MM.1S (cell line): ENCODE data around the gene EIF2B4.

Source experiments
- DNase-seq: peaks from one replicate; pipeline ENCODE4 v3.0.0-alpha.2; 2015
- H2AFZ ChIP-seq: fragments of 300-600 bp; sonication (generic); 2 replicates; pipeline ENCODE4 v1.6.0; 2016; ENCODE audit warnings: antibody characterized with exemption, low read length
- H3F3A ChIP-seq: fragments of 300-600 bp; sonication (generic); 2 replicates; pipeline ENCODE4 v1.6.1; 2016; ENCODE audit warnings: mild to moderate bottlenecking, antibody characterized with exemption, low read length, moderate library complexity, mixed read lengths; ENCODE audit not compliant: insufficient read depth
- H3K27ac ChIP-seq: fragments of 300-600 bp; sonication (generic); 2 replicates; pipeline ENCODE4 v1.5.1; 2016; ENCODE audit warnings: mild to moderate bottlenecking, low read length
- H3K27me3 ChIP-seq: fragments of 300-600 bp; sonication (generic); replicated peaks from 2 replicates; pipeline ENCODE4 v1.6.0; 2016; ENCODE audit warnings: low read length; ENCODE audit not compliant: insufficient read depth
- H3K36me3 ChIP-seq: fragments of 300-600 bp; sonication (generic); replicated peaks from 2 replicates; pipeline ENCODE4 v1.6.1; 2016; ENCODE audit warnings: mild to moderate bottlenecking, low read length, mixed read lengths; ENCODE audit not compliant: insufficient read depth
- H3K4me1 ChIP-seq: fragments of 300-600 bp; sonication (generic); 2 replicates; pipeline ENCODE4 v1.6.1; 2016; ENCODE audit warnings: low read length, mixed read lengths
- H3K4me2 ChIP-seq: fragments of 300-600 bp; sonication (generic); 2 replicates; pipeline ENCODE4 v1.6.0; 2016; ENCODE audit warnings: low read depth, low read length
- H3K4me3 ChIP-seq: fragments of 300-600 bp; sonication (generic); 2 replicates; pipeline ENCODE4 v1.5.1; 2016; ENCODE audit warnings: low read length, mixed read lengths
- H3K79me2 ChIP-seq: fragments of 300-600 bp; sonication (generic); 2 replicates; pipeline ENCODE4 v1.6.1; 2016; ENCODE audit warnings: mixed run types, low read length, mixed read lengths
- H3K9ac ChIP-seq: fragments of 300-600 bp; sonication (generic); 2 replicates; pipeline ENCODE4 v1.6.1; 2016; ENCODE audit warnings: low read length, mixed read lengths
- H3K9me2 ChIP-seq: fragments of 300-600 bp; sonication (generic); replicated peaks from 2 replicates; pipeline ENCODE4 v1.6.1; 2016; ENCODE audit warnings: mild to moderate bottlenecking, low read length, mixed read lengths; ENCODE audit not compliant: insufficient read depth
- H3K9me3 ChIP-seq: fragments of 300-600 bp; sonication (generic); replicated peaks from 2 replicates; pipeline ENCODE4 v1.6.1; 2016; ENCODE audit warnings: mild to moderate bottlenecking, low read length, mixed read lengths; ENCODE audit not compliant: insufficient read depth
- H4K20me1 ChIP-seq: fragments of 300-600 bp; sonication (generic); 2 replicates; pipeline ENCODE4 v1.6.1; 2016; ENCODE audit warnings: mild to moderate bottlenecking, low read length, moderate library complexity, mixed read lengths; ENCODE audit not compliant: insufficient read depth
- EZH2 ChIP-seq: fragments of 300-600 bp; sonication (generic); optimal IDR thresholded peaks from 2 replicates; pipeline ENCODE3; 2017; ENCODE audit warnings: low read depth, mild to moderate bottlenecking, antibody characterized with exemption, low read length, mixed read lengths
- EZH2phosphoT487 ChIP-seq: fragments of 300-600 bp; sonication (generic); IDR thresholded peaks from 2 replicates; pipeline ENCODE4 v1.6.1; 2018; ENCODE audit warnings: antibody characterized with exemption, low read length
- TF ChIP-seq, protein P1 (sequence below): fragments of 300-600 bp; sonication (generic); IDR thresholded peaks from 2 replicates; pipeline ENCODE4 v1.5.1; 2016; ENCODE audit warnings: antibody characterized with exemption, low read length, mixed read lengths

Gene EIF2B4

GRCh38 chr2:27379836-27380625 is 9.9 kb upstream of the EIF2B4 start:
- peak overlapping the region; percentile 76 for H3K9ac ChIP-seq
- H3K4me3 ChIP-seq, result peak overlapping the region; percentile 93
- peak overlapping the region; percentile 74 for H2AFZ ChIP-seq
- peak overlapping the region; percentile 74 for H3K4me2 ChIP-seq
- no peaks in the 10 kb centered on the region for H3K9me3 ChIP-seq
- H3K4me1 ChIP-seq, result no peaks in the 10 kb centered on the region
- peaks cover 29% of the 10 kb centered on the region for H3F3A ChIP-seq
- peaks cover 27% of the 10 kb centered on the region for H3K79me2 ChIP-seq
- no peaks in the 10 kb centered on the region for H3K9me2 ChIP-seq
- TF ChIP-seq EZH2phosphoT487 (no peak), EZH2 (no peak)
- TF ChIP-seq, protein P1, sequence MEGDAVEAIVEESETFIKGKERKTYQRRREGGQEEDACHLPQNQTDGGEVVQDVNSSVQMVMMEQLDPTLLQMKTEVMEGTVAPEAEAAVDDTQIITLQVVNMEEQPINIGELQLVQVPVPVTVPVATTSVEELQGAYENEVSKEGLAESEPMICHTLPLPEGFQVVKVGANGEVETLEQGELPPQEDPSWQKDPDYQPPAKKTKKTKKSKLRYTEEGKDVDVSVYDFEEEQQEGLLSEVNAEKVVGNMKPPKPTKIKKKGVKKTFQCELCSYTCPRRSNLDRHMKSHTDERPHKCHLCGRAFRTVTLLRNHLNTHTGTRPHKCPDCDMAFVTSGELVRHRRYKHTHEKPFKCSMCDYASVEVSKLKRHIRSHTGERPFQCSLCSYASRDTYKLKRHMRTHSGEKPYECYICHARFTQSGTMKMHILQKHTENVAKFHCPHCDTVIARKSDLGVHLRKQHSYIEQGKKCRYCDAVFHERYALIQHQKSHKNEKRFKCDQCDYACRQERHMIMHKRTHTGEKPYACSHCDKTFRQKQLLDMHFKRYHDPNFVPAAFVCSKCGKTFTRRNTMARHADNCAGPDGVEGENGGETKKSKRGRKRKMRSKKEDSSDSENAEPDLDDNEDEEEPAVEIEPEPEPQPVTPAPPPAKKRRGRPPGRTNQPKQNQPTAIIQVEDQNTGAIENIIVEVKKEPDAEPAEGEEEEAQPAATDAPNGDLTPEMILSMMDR, result no peak
- H3K36me3 ChIP-seq, result peaks cover 3% of the 10 kb centered on the region
- H3K27ac ChIP-seq, result peak overlapping the region; percentile 37; the same call in 1 of the 2 replicates
- H4K20me1 ChIP-seq, result no peaks in the 10 kb centered on the region
- DNase-seq, result peak; percentile 9
- H3K27me3 ChIP-seq, result no peaks in the 10 kb centered on the region

DNA sequence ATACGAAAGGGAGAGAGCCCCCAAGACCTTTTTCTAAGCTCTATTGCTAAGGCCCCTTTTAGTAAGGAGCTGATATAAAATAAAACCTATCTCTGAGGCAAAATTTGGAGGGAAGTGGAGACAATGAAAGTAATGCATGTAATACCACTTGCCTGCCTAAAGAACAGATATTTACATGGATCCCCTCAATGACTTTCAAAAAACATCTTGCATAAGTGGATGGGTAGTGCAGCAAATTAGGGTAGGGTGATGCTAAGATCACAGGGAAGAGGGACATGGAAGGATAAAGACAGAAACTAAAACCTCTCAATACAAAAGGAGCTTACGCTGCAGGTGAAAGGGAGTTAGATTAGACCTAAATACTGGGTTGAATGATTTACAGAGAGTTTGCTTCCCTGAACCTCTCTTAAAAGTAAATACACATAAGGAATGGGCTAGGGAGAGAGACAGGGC is 9.3 kb upstream of the EIF2B4 start:
- Histone ChIP-seq H3K4me1 (no peaks in the 10 kb centered on the region), H3K27me3 (no peaks in the 10 kb centered on the region), H3K4me3 (peak overlapping the region; percentile 93), H3K79me2 (peaks cover 27% of the 10 kb centered on the region), H2AFZ (no peak overlapping the region), H3K9me2 (no peaks in the 10 kb centered on the region), H3K27ac (peak overlapping the region; percentile 37; the same call in 1 of the 2 replicates), H3K9me3 (no peaks in the 10 kb centered on the region), H4K20me1 (no peaks in the 10 kb centered on the region), H3K36me3 (no peaks in the 10 kb centered on the region; the same call in none of the 2 replicates), H3K9ac (peak overlapping the region; percentile 76; the same call in 1 of the 2 replicates), H3F3A (peaks cover 29% of the 10 kb centered on the region), H3K4me2 (peak overlapping the region; percentile 74)
- no peak for DNase-seq
- TF ChIP-seq, protein P1, result no peak
- TF ChIP-seq EZH2phosphoT487 (no peak), EZH2 (no peak)

GRCh38 chr2:27378809-27379290 is 8.7 kb upstream of the EIF2B4 start:
- TF ChIP-seq EZH2, result no peak
- TF ChIP-seq, protein P1, result no peak
- TF ChIP-seq EZH2phosphoT487, result no peak
- H3K9ac ChIP-seq, result no peak overlapping the region; the same call in 1 of the 2 replicates
- peak overlapping the region; percentile 74; the same call in 1 of the 2 replicates for H3K4me2 ChIP-seq
- H3K27ac ChIP-seq, result no peak overlapping the region
- peaks cover 29% of the 10 kb centered on the region for H3F3A ChIP-seq
- peaks cover 23% of the 10 kb centered on the region for H3K79me2 ChIP-seq
- no peaks in the 10 kb centered on the region for H3K4me1 ChIP-seq
- no peak overlapping the region for H2AFZ ChIP-seq
- no peaks in the 10 kb centered on the region for H3K27me3 ChIP-seq
- no peak overlapping the region for H3K4me3 ChIP-seq
- no peaks in the 10 kb centered on the region for H3K9me2 ChIP-seq
- DNase-seq, result no peak
- no peaks in the 10 kb centered on the region for H4K20me1 ChIP-seq
- no peaks in the 10 kb centered on the region; the same call in none of the 2 replicates for H3K36me3 ChIP-seq
- no peaks in the 10 kb centered on the region for H3K9me3 ChIP-seq
